BLaER1 (cell line): Measurements from ENCODE around the gene ARHGAP5.

Source experiments
- H3K27ac ChIP-seq: shearing (Covaris generic); formaldehyde crosslinking; 2 replicates; pipeline ENCODE4 v1.8.1; 2022
- H3K27me3 ChIP-seq: shearing (Covaris generic); formaldehyde crosslinking; 2 replicates; pipeline ENCODE4 v1.8.1; 2022
- H3K36me3 ChIP-seq: shearing (Covaris generic); formaldehyde crosslinking; 2 replicates; pipeline ENCODE4 v1.8.1; 2022
- H3K4me1 ChIP-seq: shearing (Covaris generic); formaldehyde crosslinking; 2 replicates; pipeline ENCODE4 v1.8.1; 2022
- H3K4me2 ChIP-seq: shearing (Covaris generic); formaldehyde crosslinking; 2 replicates; pipeline ENCODE4 v1.8.1; 2022
- H3K4me3 ChIP-seq: shearing (Covaris generic); formaldehyde crosslinking; 2 replicates; pipeline ENCODE4 v1.8.1; 2022
- H3K9ac ChIP-seq: shearing (Covaris generic); formaldehyde crosslinking; 2 replicates; pipeline ENCODE4 v1.8.1; 2022
- H3K9me3 ChIP-seq: shearing (Covaris generic); formaldehyde crosslinking; 2 replicates; pipeline ENCODE4 v1.8.1; 2022
- H4K20me1 ChIP-seq: shearing (Covaris generic); formaldehyde crosslinking; 2 replicates; pipeline ENCODE4 v1.8.1; 2022
- Cebpa-rat ChIP-seq: shearing (Covaris generic); IDR thresholded peaks from 2 replicates; pipeline ENCODE4 v1.8.1; 2022

ARHGAP5 gene

DNA sequence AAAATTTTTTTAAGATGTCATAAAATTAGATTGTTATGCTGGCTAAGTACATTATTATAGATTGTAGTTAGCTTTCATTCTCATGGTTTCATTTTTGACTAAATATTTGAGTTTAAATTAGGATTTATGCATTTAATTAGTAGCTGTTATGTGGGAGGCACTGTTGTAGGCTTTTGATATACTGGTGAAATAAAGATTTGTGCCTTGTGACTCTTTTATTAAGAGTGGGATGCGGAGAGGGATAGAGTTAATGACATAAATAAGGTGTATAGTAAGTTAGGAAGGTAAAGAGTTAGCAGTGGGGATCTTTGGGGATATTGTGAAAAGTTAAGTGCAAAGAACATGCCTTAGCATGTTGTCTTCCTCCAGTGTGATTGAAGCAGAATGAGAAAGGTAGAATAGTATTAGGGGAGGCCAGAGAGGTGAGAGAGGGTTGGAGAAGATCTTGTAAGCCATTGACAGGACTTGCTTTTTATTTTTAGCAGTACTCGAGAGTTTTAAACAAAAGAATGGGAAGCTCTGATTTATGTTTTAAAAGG is 8.8 kb downstream of the ARHGAP5 start:
- no peak overlapping the region for H3K27ac ChIP-seq
- no peak overlapping the region for H3K4me2 ChIP-seq
- peaks cover 5% of the 10 kb centered on the region; the same call in 1 of the 2 replicates for H3K4me1 ChIP-seq
- no peak for TF ChIP-seq Cebpa-rat
- peaks cover 13% of the 10 kb centered on the region for H3K36me3 ChIP-seq
- no peak overlapping the region for H3K4me3 ChIP-seq
- no peaks in the 10 kb centered on the region for H3K27me3 ChIP-seq
- H4K20me1 ChIP-seq: peaks cover 90% of the 10 kb centered on the region
- H3K9me3 ChIP-seq: no peaks in the 10 kb centered on the region
- no peak overlapping the region for H3K9ac ChIP-seq

- Histone ChIP-seq H3K4me1 (peaks cover 4% of the 10 kb centered on the region; the same call in 1 of the 2 replicates), H3K4me3 (no peak overlapping the region), H3K27me3 (no peaks in the 10 kb centered on the region), H3K36me3 (peaks cover 26% of the 10 kb centered on the region), H4K20me1 (peaks cover 76% of the 10 kb centered on the region), H3K4me2 (no peak overlapping the region), H3K9me3 (no peaks in the 10 kb centered on the region), H3K27ac (no peak overlapping the region), H3K9ac (no peak overlapping the region)
- no peak for TF ChIP-seq Cebpa-rat
Observed at GRCh38 chr14:32087173-32087861, 10.2 kb downstream of the ARHGAP5 start.

DNA sequence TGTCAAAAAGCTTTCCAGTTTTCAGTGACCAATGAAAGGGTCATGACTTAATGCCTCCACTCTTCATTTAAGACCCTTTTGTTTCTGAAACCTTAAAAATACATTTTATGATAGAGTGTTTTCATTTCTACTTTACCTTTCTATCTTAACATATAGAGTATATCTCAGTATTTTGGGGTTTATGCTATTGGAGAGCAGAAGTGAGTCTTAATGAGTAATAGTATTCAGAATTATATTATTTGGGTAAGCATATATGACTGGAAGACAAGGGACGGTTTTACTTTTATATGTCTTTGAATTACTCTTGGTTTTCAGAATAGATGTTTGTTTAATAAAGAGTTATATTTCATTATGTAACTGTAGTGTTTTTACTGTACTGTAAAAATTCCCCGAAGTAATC is 10.8 kb downstream of the ARHGAP5 start:
- no peaks in the 10 kb centered on the region for H3K9me3 ChIP-seq
- no peak overlapping the region for H3K4me3 ChIP-seq
- no peaks in the 10 kb centered on the region for H3K27me3 ChIP-seq
- H3K9ac ChIP-seq: no peak overlapping the region
- TF ChIP-seq Cebpa-rat: no peak
- H3K36me3 ChIP-seq: peaks cover 32% of the 10 kb centered on the region
- H3K4me1 ChIP-seq: no peaks in the 10 kb centered on the region
- no peak overlapping the region for H3K27ac ChIP-seq
- no peak overlapping the region for H3K4me2 ChIP-seq
- H4K20me1 ChIP-seq: peaks cover 70% of the 10 kb centered on the region

DNA sequence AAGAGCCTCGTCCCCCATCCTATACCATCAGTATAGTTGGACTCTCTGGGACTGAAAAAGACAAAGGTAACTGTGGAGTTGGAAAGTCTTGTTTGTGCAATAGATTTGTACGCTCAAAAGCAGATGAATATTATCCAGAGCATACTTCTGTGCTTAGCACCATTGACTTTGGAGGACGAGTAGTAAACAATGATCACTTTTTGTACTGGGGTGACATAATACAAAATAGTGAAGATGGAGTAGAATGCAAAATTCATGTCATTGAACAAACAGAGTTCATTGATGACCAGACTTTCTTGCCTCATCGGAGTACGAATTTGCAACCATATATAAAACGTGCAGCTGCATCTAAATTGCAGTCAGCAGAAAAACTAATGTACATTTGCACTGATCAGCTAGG is 13.6 kb downstream of the ARHGAP5 start:
- H4K20me1 ChIP-seq: peaks cover 42% of the 10 kb centered on the region
- H3K9me3 ChIP-seq: no peaks in the 10 kb centered on the region
- peaks cover 47% of the 10 kb centered on the region for H3K36me3 ChIP-seq
- no peaks in the 10 kb centered on the region for H3K4me1 ChIP-seq
- H3K27me3 ChIP-seq: no peaks in the 10 kb centered on the region
- no peak overlapping the region for H3K9ac ChIP-seq
- H3K4me2 ChIP-seq: no peak overlapping the region
- no peak for TF ChIP-seq Cebpa-rat
- no peak overlapping the region for H3K4me3 ChIP-seq
- no peak overlapping the region for H3K27ac ChIP-seq

DNA sequence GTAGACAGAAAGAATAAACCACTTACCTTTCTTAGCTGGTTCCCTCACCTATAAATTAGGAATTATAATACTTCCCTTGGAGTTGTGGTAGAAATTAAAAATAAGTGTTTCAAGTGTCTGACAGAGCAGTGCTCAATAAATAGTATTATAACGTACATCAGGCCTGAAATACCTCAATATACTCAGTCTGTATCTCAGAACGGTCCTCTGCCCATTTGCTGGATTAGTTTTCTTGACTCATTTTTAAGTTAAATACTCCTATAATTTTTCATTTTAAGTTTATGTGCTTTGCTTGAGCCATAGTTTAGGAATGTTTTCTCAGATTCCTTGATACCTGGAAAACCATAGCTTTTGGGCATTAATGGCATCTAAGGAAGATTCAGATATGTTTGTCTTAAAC is 22.4 kb downstream of the ARHGAP5 start:
- peaks cover 46% of the 10 kb centered on the region for H4K20me1 ChIP-seq
- no peak for TF ChIP-seq Cebpa-rat
- H3K4me1 ChIP-seq: peaks cover 14% of the 10 kb centered on the region
- no peaks in the 10 kb centered on the region for H3K9me3 ChIP-seq
- no peak overlapping the region for H3K9ac ChIP-seq
- peaks cover 45% of the 10 kb centered on the region for H3K36me3 ChIP-seq
- no peak overlapping the region for H3K4me2 ChIP-seq
- no peaks in the 10 kb centered on the region for H3K27me3 ChIP-seq
- no peak overlapping the region for H3K4me3 ChIP-seq
- no peak overlapping the region for H3K27ac ChIP-seq

DNA sequence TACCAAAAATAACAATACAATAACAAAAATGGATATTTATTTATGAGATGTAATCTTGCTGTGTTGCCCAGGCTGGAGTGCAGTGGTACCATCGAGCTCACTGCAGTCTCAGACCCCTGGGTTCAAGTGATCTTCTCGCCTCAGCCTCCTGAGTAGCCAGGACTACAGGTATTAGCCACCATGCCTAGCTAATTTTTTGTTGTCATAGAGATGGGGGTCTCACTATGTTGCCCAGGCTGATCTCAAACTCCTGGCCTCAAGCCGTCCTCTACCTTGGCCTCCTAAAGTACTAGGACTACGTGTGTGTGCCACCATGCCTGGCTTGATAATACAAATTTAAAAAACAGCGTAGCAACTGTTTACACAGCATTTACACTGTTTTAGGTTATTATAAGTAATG is 23.1 kb downstream of the ARHGAP5 start:
- Histone ChIP-seq H3K27me3 (no peaks in the 10 kb centered on the region), H3K27ac (no peak overlapping the region), H3K9ac (no peak overlapping the region), H3K9me3 (no peaks in the 10 kb centered on the region), H3K4me3 (no peak overlapping the region), H3K4me1 (peaks cover 14% of the 10 kb centered on the region), H3K36me3 (peaks cover 48% of the 10 kb centered on the region), H3K4me2 (no peak overlapping the region), H4K20me1 (peaks cover 52% of the 10 kb centered on the region)
- TF ChIP-seq Cebpa-rat: no peak

DNA sequence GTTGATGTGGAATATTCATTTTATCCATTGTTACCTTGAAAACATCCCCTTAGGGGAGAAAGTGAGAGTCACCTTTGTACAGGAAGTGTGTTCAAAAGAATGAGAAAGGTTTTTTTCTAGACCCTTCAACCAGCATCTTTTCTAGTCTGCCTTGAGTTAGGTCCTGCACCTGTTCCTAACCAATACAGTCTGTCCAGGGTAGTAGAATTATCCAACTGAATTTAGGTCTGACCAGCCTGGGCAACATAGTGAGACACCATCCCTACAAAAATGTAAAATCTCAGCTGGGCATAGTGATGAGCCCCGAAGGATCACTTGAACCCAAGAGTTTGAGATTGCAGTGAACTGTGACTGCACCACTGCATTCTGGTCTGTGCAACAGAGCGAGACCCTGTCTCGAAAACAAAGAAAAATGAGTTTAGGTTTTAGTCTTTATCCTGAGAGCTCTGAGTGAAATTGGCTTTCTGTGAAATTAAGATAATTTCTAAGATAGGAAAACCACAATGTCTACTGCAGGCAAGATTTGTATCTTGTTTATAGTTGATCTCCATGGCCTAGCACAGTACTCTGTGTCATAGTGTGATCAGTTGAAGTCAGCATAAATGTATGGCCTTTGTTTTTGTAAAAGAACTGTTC is 25.2 kb downstream of the ARHGAP5 start:
- TF ChIP-seq Cebpa-rat: no peak
- H3K27ac ChIP-seq: no peak overlapping the region

GRCh38 chr14:32102968-32103367 is 25.9 kb downstream of the ARHGAP5 start:
- no peaks in the 10 kb centered on the region for H3K27me3 ChIP-seq
- peaks cover 50% of the 10 kb centered on the region for H4K20me1 ChIP-seq
- peaks cover 14% of the 10 kb centered on the region for H3K4me1 ChIP-seq
- 0 out of 2 replicates have a peak overlapping the region, but pooled peaks have one; percentile 66 for H3K4me2 ChIP-seq
- H3K4me3 ChIP-seq: no peak overlapping the region
- TF ChIP-seq Cebpa-rat: no peak
- H3K9ac ChIP-seq: no peak overlapping the region
- no peak overlapping the region for H3K27ac ChIP-seq
- H3K9me3 ChIP-seq: no peaks in the 10 kb centered on the region
- peaks cover 42% of the 10 kb centered on the region for H3K36me3 ChIP-seq

More for the DNA sequence above, 25.2 kb downstream of the ARHGAP5 start:
- H3K4me2 ChIP-seq: peak overlapping the region; percentile 66
- no peaks in the 10 kb centered on the region for H3K9me3 ChIP-seq
- peaks cover 46% of the 10 kb centered on the region for H3K36me3 ChIP-seq
- peaks cover 52% of the 10 kb centered on the region for H4K20me1 ChIP-seq
- H3K4me1 ChIP-seq: peaks cover 14% of the 10 kb centered on the region
- no peaks in the 10 kb centered on the region for H3K27me3 ChIP-seq
- H3K4me3 ChIP-seq: no peak overlapping the region
- no peak overlapping the region for H3K9ac ChIP-seq

GRCh38 chr14:32104308-32104707 is 27.2 kb downstream of the ARHGAP5 start:
- peaks cover 29% of the 10 kb centered on the region for H3K36me3 ChIP-seq
- no peaks in the 10 kb centered on the region for H3K27me3 ChIP-seq
- H3K4me3 ChIP-seq: no peak overlapping the region
- H3K4me2 ChIP-seq: no peak overlapping the region
- peaks cover 14% of the 10 kb centered on the region for H3K4me1 ChIP-seq
- H3K9ac ChIP-seq: no peak overlapping the region
- no peak overlapping the region for H3K27ac ChIP-seq
- no peak for TF ChIP-seq Cebpa-rat
- H3K9me3 ChIP-seq: no peaks in the 10 kb centered on the region
- H4K20me1 ChIP-seq: peaks cover 36% of the 10 kb centered on the region

DNA sequence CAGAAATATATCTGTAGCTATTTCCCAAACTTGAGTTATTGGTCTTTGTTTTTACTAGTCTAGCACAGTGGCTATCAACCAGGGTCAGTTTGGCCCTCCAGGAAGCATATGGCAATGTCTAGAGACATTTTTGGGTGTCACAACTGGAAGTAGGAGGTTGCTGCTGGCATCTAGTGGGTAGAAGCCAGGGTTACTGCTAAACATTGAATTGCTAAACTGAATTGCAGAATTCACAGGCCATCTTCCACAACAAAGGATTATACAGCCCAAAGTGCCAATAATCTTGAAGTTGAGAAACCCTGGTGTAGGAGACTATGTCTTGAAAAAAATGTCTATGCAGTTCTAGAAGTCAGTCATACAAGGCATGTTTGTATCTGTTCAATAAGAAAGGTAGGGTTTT is 27.7 kb downstream of the ARHGAP5 start:
- Histone ChIP-seq H3K27me3 (no peaks in the 10 kb centered on the region), H3K4me2 (no peak overlapping the region), H3K9ac (no peak overlapping the region), H3K36me3 (peaks cover 24% of the 10 kb centered on the region), H3K27ac (no peak overlapping the region), H3K9me3 (no peaks in the 10 kb centered on the region), H4K20me1 (peaks cover 32% of the 10 kb centered on the region), H3K4me1 (peaks cover 14% of the 10 kb centered on the region), H3K4me3 (no peak overlapping the region)
- no peak for TF ChIP-seq Cebpa-rat
